HFF-Myc (cell line): ENCODE measurements around the gene GATA5.

Experiments
- DNase-seq: peaks from one replicate; pipeline ENCODE4 v3.0.0-alpha.2; 2011; ENCODE audit warnings: low read depth; ENCODE audit errors: extremely low read depth
- H3K4me3 ChIP-seq: replicated peaks from 2 replicates; pipeline ENCODE4 v1.5.1; 2011; ENCODE audit warnings: low read depth, mild to moderate bottlenecking, control low read depth, low read length
- CTCF ChIP-seq: IDR thresholded peaks from 2 replicates; pipeline ENCODE4 v1.5.1; 2012; ENCODE audit warnings: mild to moderate bottlenecking, low read depth, low read length, control low read depth; ENCODE audit errors: missing control alignments

Gene GATA5

GRCh38 chr20:62488470-62488869 is 12.7 kb upstream of the GATA5 start:
- no peak for TF ChIP-seq CTCF
- DNase-seq, result no peak

GRCh38 chr20:62487561-62488354 is 12.0 kb upstream of the GATA5 start:
- TF ChIP-seq CTCF, result no peak
- no peak for DNase-seq
- no peak overlapping the region for H3K4me3 ChIP-seq

More at GRCh38 chr20:62488470-62488869, 12.7 kb upstream of the GATA5 start:
- no peak overlapping the region for H3K4me3 ChIP-seq

GRCh38 chr20:62487118-62487517 is 11.3 kb upstream of the GATA5 start:
- TF ChIP-seq CTCF, result no peak
- no peak for DNase-seq
- H3K4me3 ChIP-seq, result no peak overlapping the region

- TF ChIP-seq CTCF, result no peak
- H3K4me3 ChIP-seq, result no peak overlapping the region
- DNase-seq, result no peak
These were observed 10.7 kb upstream of the GATA5 start for GRCh38 chr20:62486484-62486883.

GRCh38 chr20:62485701-62486089 is 9.9 kb upstream of the GATA5 start:
- TF ChIP-seq CTCF, result no peak
- H3K4me3 ChIP-seq, result no peak overlapping the region
- DNase-seq, result no peak

GRCh38 chr20:62485062-62485700 is 9.4 kb upstream of the GATA5 start:
- no peak for TF ChIP-seq CTCF
- no peak overlapping the region for H3K4me3 ChIP-seq
- DNase-seq, result no peak
